IPS DF 6.9 (cell line): ENCODE data around the gene OR51B6.

ENCODE experiments used
- DNase-seq: peaks from one replicate; pipeline ENCODE4 v3.0.0-alpha.2; 2013; ENCODE audit warnings: low read depth, low spot score
- H3K27ac ChIP-seq: one replicate; pipeline ENCODE4 v1.5.1; 2013; ENCODE audit warnings: low read length, control low read depth
- H3K27me3 ChIP-seq: 2 replicates; pipeline ENCODE4 v1.6.1; 2013; ENCODE audit warnings: mild to moderate bottlenecking, low read length; ENCODE audit not compliant: control insufficient read depth, insufficient read depth
- H3K36me3 ChIP-seq: 2 replicates; pipeline ENCODE4 v1.6.1; 2013; ENCODE audit warnings: low read length; ENCODE audit not compliant: control insufficient read depth, insufficient read depth
- H3K4me1 ChIP-seq: 2 replicates; pipeline ENCODE4 v1.6.1; 2013; ENCODE audit warnings: low read length; ENCODE audit not compliant: control insufficient read depth, insufficient read depth
- H3K4me3 ChIP-seq: 2 replicates; pipeline ENCODE4 v1.5.1; 2013; ENCODE audit warnings: mild to moderate bottlenecking, low read length
- H3K9me3 ChIP-seq: 2 replicates; pipeline ENCODE4 v1.6.1; 2013; ENCODE audit warnings: low read length, inconsistent platforms; ENCODE audit not compliant: control insufficient read depth, insufficient read depth

The OR51B6 gene

DNA sequence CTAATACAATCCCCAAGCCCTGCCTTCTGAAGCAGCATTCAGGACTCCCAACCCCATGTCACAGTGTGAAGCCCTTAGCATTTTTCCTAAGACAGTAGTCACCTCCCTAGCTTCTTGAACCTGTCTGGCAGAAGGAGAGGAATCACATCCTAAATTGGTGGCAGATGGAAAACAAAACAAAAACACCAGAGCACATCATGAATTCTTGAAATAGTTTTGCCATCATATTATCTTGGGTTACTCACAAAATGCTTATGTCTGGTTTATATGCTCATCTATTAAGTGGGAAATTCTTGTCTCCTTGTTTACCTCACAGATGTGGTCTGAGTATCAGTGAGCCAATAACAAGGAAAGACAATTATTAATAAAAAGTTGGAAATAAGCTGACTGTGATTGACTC is 47.6 kb downstream of the OR51B6 start:
- Histone ChIP-seq H3K4me1 (no peaks in the 10 kb centered on the region), H3K4me3 (no peak overlapping the region), H3K27ac (no peak overlapping the region), H3K36me3 (no peaks in the 10 kb centered on the region), H3K27me3 (no peaks in the 10 kb centered on the region), H3K9me3 (no peaks in the 10 kb centered on the region)
- no peak for DNase-seq
